GM23248 (cell line): Measurements from ENCODE around the gene NRROS.

Experiments
- EZH2 ChIP-seq: fragments of 200-600 bp; sonication (generic); IDR thresholded peaks from 2 replicates; pipeline ENCODE4 v1.6.1; 2018; ENCODE audit warnings: antibody characterized with exemption, mild to moderate bottlenecking; ENCODE audit not compliant: insufficient read depth, poor library complexity, severe bottlenecking
- EZH2phosphoT487 ChIP-seq: fragments of 200-600 bp; sonication (generic); IDR thresholded peaks from 2 replicates; pipeline ENCODE4 v1.6.1; 2018; ENCODE audit warnings: antibody characterized with exemption, moderate library complexity, mild to moderate bottlenecking, low read depth; ENCODE audit not compliant: insufficient read depth

DNA sequence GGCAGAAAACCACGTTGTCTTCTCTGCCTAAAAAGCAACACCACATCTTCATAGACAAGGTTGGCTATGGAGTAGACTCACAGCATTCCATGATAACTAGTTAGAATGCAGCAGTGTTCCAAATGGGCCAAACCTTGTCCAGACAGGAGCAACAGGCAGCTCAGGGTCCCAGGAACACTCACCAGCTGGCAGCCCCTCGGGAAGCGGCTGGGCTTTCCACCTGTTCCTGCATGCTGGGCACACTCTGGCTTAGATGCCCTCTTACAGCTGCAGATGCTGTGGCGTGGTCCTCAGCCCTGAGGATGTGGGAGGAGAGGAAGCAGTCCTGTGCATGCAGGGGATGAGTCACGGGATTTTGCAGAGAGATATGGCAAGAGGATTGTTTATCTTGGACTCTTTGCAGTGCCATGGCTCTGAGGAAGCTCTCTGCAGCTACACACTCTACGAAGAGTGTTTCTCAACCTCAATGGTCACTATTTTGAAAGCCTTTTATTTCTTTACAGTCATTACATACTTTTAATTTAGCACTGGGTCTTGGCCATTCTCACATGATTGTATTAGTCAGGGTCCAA is 11.3 kb downstream of the NRROS start:
- no peak for TF ChIP-seq EZH2
- no peak for TF ChIP-seq EZH2phosphoT487
